ENCODE results near the gene TSHZ2. TPM values are rescaled to one million over a fixed set of nuclear protein-coding genes. Genes with fewer than 3 reads are reported as not detected.
A peak's percentile ranks its signal among the peaks of the same experiment; 100 is the strongest.
"Not testable (repeated sequence)": the region's sequence is repeated elsewhere in the genome, so short reads cannot be mapped to it uniquely, and the experiment has no call there.

Gene TSHZ2
- total RNA-seq, 2 experiments from 2014 or later: 0.38 to 0.54 TPM

GRCh38 chr20:53021934-53022333, 49.8 kb downstream of the TSHZ2 start:
- no peak for TF ChIP-seq CTCF (IDR thresholded peaks at IDR 0.05)
- no peak for DNase-seq
- CTCF ChIA-PET: interaction anchor here (1.2 kb wide), 1 partner anchor 40 kb away, joined by 3 read pairs; no protein-coding TSS in a partner anchor
- H3K4me1 Mint-ChIP-seq (ENCODE audit: low read depth): peaks cover 22% of the 10 kb centered on the region
- no peaks in the 10 kb centered on the region for H3K36me3 Mint-ChIP-seq (ENCODE audit: low read depth)
- H3K4me3 Mint-ChIP-seq: no peak overlapping the region
- intact Hi-C loops (cut with micrococcal nuclease): no loop called here
- no peak overlapping the region for H3K27ac Mint-ChIP-seq
- no peaks in the 10 kb centered on the region for H3K9me3 Mint-ChIP-seq
- H3K27me3 Mint-ChIP-seq: peaks cover 2% of the 10 kb centered on the region
- peak; percentile 73 for ATAC-seq
- POLR2A ChIA-PET: interaction anchor here (0.6 kb wide), 1 partner anchor 864 kb away, joined by 3 read pairs; no protein-coding TSS in a partner anchor

DNA sequence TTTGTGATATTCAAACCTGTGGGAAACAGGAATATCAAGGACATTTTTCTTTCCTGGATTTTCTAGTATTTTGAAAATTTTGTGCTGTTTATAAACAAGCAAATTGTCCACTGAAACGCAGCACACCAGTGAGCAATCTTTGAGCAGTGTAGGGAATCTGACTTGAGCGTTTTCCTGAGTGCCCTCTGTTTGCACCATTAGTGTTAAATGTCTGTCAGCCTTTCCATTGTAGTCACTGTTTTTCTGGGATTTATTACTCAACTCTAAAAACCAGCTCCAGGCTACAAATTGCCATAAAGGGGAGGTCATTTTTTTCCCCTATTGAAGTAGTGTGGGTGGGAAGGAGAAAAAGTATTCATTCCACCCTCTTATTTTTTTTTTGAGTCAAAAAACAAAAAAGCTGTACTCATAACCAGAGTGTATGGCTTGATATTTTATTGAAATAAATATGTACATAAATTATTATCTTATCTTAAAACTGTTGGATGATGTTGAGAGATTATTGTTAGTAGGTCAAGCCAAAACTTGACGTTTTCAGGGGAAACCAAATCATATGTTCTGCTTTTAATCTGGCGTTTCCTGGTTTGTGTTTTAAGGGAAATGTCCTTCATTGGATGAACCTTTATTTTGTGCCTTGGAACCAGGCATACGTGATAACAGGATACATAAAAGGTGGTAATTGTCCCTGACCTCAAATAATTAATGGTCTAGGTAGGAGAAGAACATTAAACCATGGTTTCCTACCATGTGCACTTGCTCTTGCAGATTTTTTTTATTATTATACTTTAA, 51.8 kb downstream of the TSHZ2 start:
- CTCF ChIA-PET: no interaction called here
- POLR2A ChIA-PET: no interaction called here
- DNase-seq: no peak
- H3K27me3 Mint-ChIP-seq: peaks cover 6% of the 10 kb centered on the region
- H3K36me3 Mint-ChIP-seq (ENCODE audit: low read depth): no peaks in the 10 kb centered on the region
- peaks cover 26% of the 10 kb centered on the region for H3K4me1 Mint-ChIP-seq (ENCODE audit: low read depth)
- no peak for ATAC-seq
- no peaks in the 10 kb centered on the region for H3K9me3 Mint-ChIP-seq
- H3K4me3 Mint-ChIP-seq: no peak overlapping the region
- TF ChIP-seq CTCF (IDR thresholded peaks at IDR 0.05): no peak
- no peak overlapping the region for H3K27ac Mint-ChIP-seq
- intact Hi-C loops (cut with micrococcal nuclease): no loop called here

- ATAC-seq; H3K27ac Mint-ChIP-seq; CTCF ChIA-PET; intact Hi-C loops (cut with micrococcal nuclease); H3K9me3 Mint-ChIP-seq; DNase-seq; H3K4me3 Mint-ChIP-seq; H3K27me3 Mint-ChIP-seq; H3K36me3 Mint-ChIP-seq (ENCODE audit: low read depth); POLR2A ChIA-PET: not testable (repeated sequence)
- H3K4me1 Mint-ChIP-seq (ENCODE audit: low read depth): peaks cover 26% of the 10 kb centered on the region
Observed at GRCh38 chr20:53024653-53025052, 52.5 kb downstream of the TSHZ2 start.

DNA sequence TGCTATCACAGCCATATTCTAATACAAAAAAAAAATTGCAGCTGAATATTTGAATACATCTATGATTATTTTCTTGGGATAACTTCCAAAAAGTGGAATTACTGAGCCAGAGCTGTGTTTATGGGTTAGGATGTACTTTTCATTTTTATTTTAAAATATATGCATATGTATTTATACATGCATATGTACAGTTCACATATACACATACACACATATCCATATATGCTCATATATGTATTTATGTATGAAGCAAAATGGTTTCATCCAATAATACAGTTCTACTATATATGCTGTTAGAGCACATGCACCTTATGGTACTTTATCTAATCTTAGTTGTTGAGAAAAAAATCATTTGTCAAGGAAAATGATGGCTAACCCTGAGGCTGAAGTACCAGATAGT, 54.9 kb downstream of the TSHZ2 start:
- ATAC-seq (no peak), DNase-seq (no peak)
- intact Hi-C loops (cut with micrococcal nuclease): no loop called here
- ChIA-PET CTCF (no interaction called here), POLR2A (no interaction called here)
- Mint-ChIP-seq H3K27me3 (peaks cover 7% of the 10 kb centered on the region), H3K4me3 (no peak overlapping the region), H3K9me3 (no peaks in the 10 kb centered on the region), H3K27ac (no peak overlapping the region), H3K4me1 (ENCODE audit: low read depth) (peaks cover 26% of the 10 kb centered on the region), H3K36me3 (ENCODE audit: low read depth) (no peaks in the 10 kb centered on the region)
- TF ChIP-seq CTCF (IDR thresholded peaks at IDR 0.05): no peak

DNA sequence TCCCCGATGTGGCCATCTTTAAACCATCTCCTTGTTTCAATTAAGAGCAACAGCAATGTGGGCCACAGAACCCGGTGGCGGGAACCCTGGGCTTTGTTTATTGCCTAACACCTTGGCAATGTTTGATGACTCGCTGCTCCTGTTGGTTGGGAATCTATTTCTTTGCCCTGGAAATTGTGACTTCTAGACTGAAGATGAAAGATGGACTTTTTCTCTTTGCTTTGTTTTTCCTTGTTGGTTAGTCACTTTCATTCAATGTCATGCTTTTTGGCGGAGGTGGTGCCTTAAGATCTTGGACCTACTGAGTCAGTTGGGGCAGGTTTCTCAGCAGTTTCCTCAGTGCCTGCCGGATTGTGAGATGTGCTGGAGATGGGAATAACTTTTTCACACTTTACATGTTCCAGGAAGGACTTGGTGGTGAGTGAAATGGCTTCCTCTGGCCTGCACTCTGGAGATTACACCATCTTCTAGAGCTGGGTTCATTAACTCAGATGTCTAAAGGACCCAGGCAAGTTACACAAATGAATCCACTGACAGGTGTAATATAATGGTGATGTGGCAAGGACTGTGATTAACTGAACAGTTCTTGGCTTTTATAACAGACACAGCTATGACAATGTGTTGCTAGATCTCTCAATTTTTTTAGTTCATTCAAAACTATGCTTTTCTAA, 56.3 kb downstream of the TSHZ2 start:
- Mint-ChIP-seq H3K27me3 (peaks cover 7% of the 10 kb centered on the region), H3K9me3 (no peaks in the 10 kb centered on the region), H3K27ac (no peak overlapping the region), H3K4me1 (ENCODE audit: low read depth) (peaks cover 14% of the 10 kb centered on the region), H3K4me3 (no peak overlapping the region), H3K36me3 (ENCODE audit: low read depth) (no peaks in the 10 kb centered on the region)
- POLR2A ChIA-PET: no interaction called here
- CTCF ChIA-PET: no interaction called here
- no peak for TF ChIP-seq CTCF (IDR thresholded peaks at IDR 0.05)
- intact Hi-C loops (cut with micrococcal nuclease): no loop called here
- DNase-seq (no peak), ATAC-seq (no peak)
